Measurements from ENCODE around the gene YBEY. TPM values are rescaled to one million over a fixed set of nuclear protein-coding genes. Genes with fewer than 3 reads are reported as not detected.

Gene YBEY
- total and polyA plus RNA-seq, 2 donors (not counting 3 experiments of a cell fraction or from before 2014, with no cell fraction given): 6.1 to 15.3 TPM

GRCh38 chr21:46286648-46287002 is 483 bp downstream of the YBEY start:
- Histone ChIP-seq H3K36me3 (ENCODE audit: control insufficient read depth in 2 of 2, extremely low read depth in 1 of 2, insufficient read depth in 2 of 2, low read length in 2 of 2) (peaks cover 0 to 3% of the 10 kb centered on the region in 2 experiments), H3K4me1 (ENCODE audit: control insufficient read depth, extremely low read depth, insufficient read depth, low read length) (peaks cover 33% of the 10 kb centered on the region), H3K4me3 (replicated peaks in 1 of 3; ENCODE audit: insufficient read depth in 1 of 3, low read depth in 1 of 3, low read length in 3 of 3) (peak overlapping the region; percentile 53 to 90 (median 86)), H4K20me1 (replicated peaks; ENCODE audit: control insufficient read depth, extremely low read depth, insufficient read depth, low read length) (no peaks in the 10 kb centered on the region), H3K4me2 (ENCODE audit: insufficient read depth, low read length) (peak overlapping the region; percentile 100), H3K27ac (ENCODE audit: insufficient read depth, low read depth, low read length) (peak overlapping the region; percentile 69), H2AFZ (ENCODE audit: low read depth, low read length) (peak overlapping the region; percentile 72), H3K9me3 (replicated peaks; ENCODE audit: control insufficient read depth, insufficient read depth, low read length) (no peaks in the 10 kb centered on the region), H3K9ac (replicated peaks; ENCODE audit: extremely low read depth, insufficient read depth, low read length) (peak overlapping the region; percentile 96), H3K79me2 (ENCODE audit: control insufficient read depth, insufficient read depth, low read length) (peaks cover 40% of the 10 kb centered on the region), H3K9me1 (replicated peaks; ENCODE audit: control insufficient read depth, extremely low read depth, insufficient read depth, low read length) (no peaks in the 10 kb centered on the region), H3K27me3 (ENCODE audit: control insufficient read depth in 2 of 2, insufficient read depth in 2 of 2, low read length in 2 of 2) (no peaks in the 10 kb centered on the region)
- ChIA-PET CTCF (interaction anchor here (1.1 kb wide), 1 partner anchor 36 kb away, joined by 6 read pairs; the partner anchor contains the start of gene C21orf58), POLR2A (no interaction called here)
- DNase-seq (ENCODE audit: low read depth, low spot score): peak; percentile 73
- TF ChIP-seq MAX (IDR thresholded peaks at IDR 0.05; ENCODE audit: insufficient read depth, insufficient read length): no peak
- TF ChIP-seq EZH2 (IDR thresholded peaks at IDR 0.05; ENCODE audit: borderline replicate concordance, low read depth, low read length, severe bottlenecking): no peak
- no peak for TF ChIP-seq CTCF (IDR thresholded peaks at IDR 0.05; ENCODE audit: extremely low read depth in 1 of 2, insufficient read depth in 1 of 2, low read depth in 1 of 2, low read length in 2 of 2)
- no peak for TF ChIP-seq JUN (IDR thresholded peaks at IDR 0.05; ENCODE audit: borderline replicate concordance, insufficient read depth, insufficient read length, low read depth)
- dilution Hi-C loops (cut with MboI; ENCODE audit: extremely low pct_ligation_motif_present, low sequenced_read_pairs): no loop called here
- no TSS peak for BruUV-seq (replicated peaks)
- intact Hi-C loops (cut with micrococcal nuclease): loop anchor here (1.0 kb wide), 3 partner anchors 11 to 142 kb away; partner anchors contain the start of gene C21orf58
- no peak for FAIRE-seq

- Histone ChIP-seq H3K27me3 (ENCODE audit: control insufficient read depth in 2 of 2, insufficient read depth in 2 of 2, low read length in 2 of 2) (no peaks in the 10 kb centered on the region), H3K9me1 (replicated peaks; ENCODE audit: control insufficient read depth, extremely low read depth, insufficient read depth, low read length) (no peaks in the 10 kb centered on the region), H3K9me3 (replicated peaks; ENCODE audit: control insufficient read depth, insufficient read depth, low read length) (no peaks in the 10 kb centered on the region), H3K79me2 (ENCODE audit: control insufficient read depth, insufficient read depth, low read length) (peaks cover 32% of the 10 kb centered on the region), H4K20me1 (replicated peaks; ENCODE audit: control insufficient read depth, extremely low read depth, insufficient read depth, low read length) (no peaks in the 10 kb centered on the region), H3K36me3 (ENCODE audit: control insufficient read depth in 2 of 2, extremely low read depth in 1 of 2, insufficient read depth in 2 of 2, low read length in 2 of 2) (peaks cover 0 to 4% of the 10 kb centered on the region in 2 experiments), H3K4me1 (ENCODE audit: control insufficient read depth, extremely low read depth, insufficient read depth, low read length) (peaks cover 33% of the 10 kb centered on the region), H3K9ac (replicated peaks; ENCODE audit: extremely low read depth, insufficient read depth, low read length) (no peak overlapping the region), H2AFZ (ENCODE audit: low read depth, low read length) (no peak overlapping the region), H3K4me3 (replicated peaks in 1 of 3; ENCODE audit: insufficient read depth in 1 of 3, low read depth in 1 of 3, low read length in 3 of 3) (no peak overlapping the region), H3K27ac (ENCODE audit: insufficient read depth, low read depth, low read length) (no peak overlapping the region), H3K4me2 (ENCODE audit: insufficient read depth, low read length) (peak overlapping the region; percentile 100)
- TF ChIP-seq MYC (IDR thresholded peaks at IDR 0.05; ENCODE audit: low read depth, low read length) (no peak), EZH2 (IDR thresholded peaks at IDR 0.05; ENCODE audit: borderline replicate concordance, low read depth, low read length, severe bottlenecking) (no peak), POLR2AphosphoS5 (IDR thresholded peaks at IDR 0.05; ENCODE audit: insufficient read depth, low read depth, low read length) (no peak), MAX (IDR thresholded peaks at IDR 0.05; ENCODE audit: insufficient read depth, insufficient read length) (no peak), FOS (IDR thresholded peaks at IDR 0.05; ENCODE audit: borderline replicate concordance, insufficient read depth, low read length) (no peak), CTCF (IDR thresholded peaks at IDR 0.05; ENCODE audit: extremely low read depth in 1 of 2, insufficient read depth in 1 of 2, low read depth in 1 of 2, low read length in 2 of 2) (no peak), JUN (IDR thresholded peaks at IDR 0.05; ENCODE audit: borderline replicate concordance, insufficient read depth, insufficient read length, low read depth) (no peak), GATA2 (IDR thresholded peaks at IDR 0.05; ENCODE audit: insufficient read depth, insufficient read length, low read depth, low read length) (no peak), POLR2A (IDR thresholded peaks at IDR 0.05; ENCODE audit: low read depth, low read length) (no peak)
- BruUV-seq (replicated peaks): no TSS peak
- DNase-seq (ENCODE audit: low read depth, low spot score) (no peak), FAIRE-seq (no peak)
- intact Hi-C loops (cut with micrococcal nuclease): no loop called here
- dilution Hi-C loops (cut with MboI; ENCODE audit: extremely low pct_ligation_motif_present, low sequenced_read_pairs): no loop called here
- POLR2A ChIA-PET: no interaction called here
- CTCF ChIA-PET: no interaction called here
Measured at GRCh38 chr21:46287541-46287940, 1.4 kb downstream of the YBEY start.
